ENCODE results near the gene PALLD.
"Not testable (repeated sequence)": the region's sequence is repeated elsewhere in the genome, so short reads cannot be mapped to it uniquely, and the experiment has no call there.

PALLD gene

GRCh38 chr4:168796362-168797106 lies 299.7 kb downstream of the PALLD start:
- H3K27me3 ChIP-seq (ENCODE audit: control insufficient read depth, insufficient read depth, low read length): no peaks in the 10 kb centered on the region
- H3K4me3 ChIP-seq (ENCODE audit: low read depth, low read length): no peak overlapping the region
- no peak overlapping the region for H3K9ac ChIP-seq (ENCODE audit: low read depth, low read length)
- H3K36me3 ChIP-seq (ENCODE audit: control insufficient read depth, insufficient read depth, low read length): no peaks in the 10 kb centered on the region
- H3K4me1 ChIP-seq (ENCODE audit: control insufficient read depth, insufficient read depth, low read length): no peaks in the 10 kb centered on the region
- H3K9me3 ChIP-seq (ENCODE audit: control insufficient read depth, insufficient read depth, low read length): no peaks in the 10 kb centered on the region

- Histone ChIP-seq H3K36me3 (ENCODE audit: control insufficient read depth, insufficient read depth, low read length) (no peaks in the 10 kb centered on the region), H3K27me3 (ENCODE audit: control insufficient read depth, insufficient read depth, low read length) (no peaks in the 10 kb centered on the region), H3K4me1 (ENCODE audit: control insufficient read depth, insufficient read depth, low read length) (no peaks in the 10 kb centered on the region), H3K4me3 (ENCODE audit: low read depth, low read length) (no peak overlapping the region), H3K9me3 (ENCODE audit: control insufficient read depth, insufficient read depth, low read length) (no peaks in the 10 kb centered on the region), H3K9ac (ENCODE audit: low read depth, low read length) (no peak overlapping the region)
These were observed 300.3 kb downstream of the PALLD start for GRCh38 chr4:168797194-168797593.

- H3K9me3 ChIP-seq (ENCODE audit: control insufficient read depth, insufficient read depth, low read length): no peaks in the 10 kb centered on the region
- H3K4me1 ChIP-seq (ENCODE audit: control insufficient read depth, insufficient read depth, low read length): no peaks in the 10 kb centered on the region
- H3K27me3 ChIP-seq (ENCODE audit: control insufficient read depth, insufficient read depth, low read length): no peaks in the 10 kb centered on the region
- H3K9ac ChIP-seq (ENCODE audit: low read depth, low read length): no peak overlapping the region
- no peaks in the 10 kb centered on the region for H3K36me3 ChIP-seq (ENCODE audit: control insufficient read depth, insufficient read depth, low read length)
- no peak overlapping the region for H3K4me3 ChIP-seq (ENCODE audit: low read depth, low read length)
These were observed 301.0 kb downstream of the PALLD start for GRCh38 chr4:168797738-168798375.

GRCh38 chr4:168800926-168801325 lies 304.1 kb downstream of the PALLD start:
- Histone ChIP-seq H3K4me1 (ENCODE audit: control insufficient read depth, insufficient read depth, low read length) (peaks cover 10% of the 10 kb centered on the region), H3K36me3 (ENCODE audit: control insufficient read depth, insufficient read depth, low read length) (no peaks in the 10 kb centered on the region), H3K27me3 (ENCODE audit: control insufficient read depth, insufficient read depth, low read length) (no peaks in the 10 kb centered on the region), H3K9me3 (ENCODE audit: control insufficient read depth, insufficient read depth, low read length) (no peaks in the 10 kb centered on the region), H3K4me3 (ENCODE audit: low read depth, low read length) (no peak overlapping the region), H3K9ac (ENCODE audit: low read depth, low read length) (no peak overlapping the region)

- no peaks in the 10 kb centered on the region for H3K27me3 ChIP-seq (ENCODE audit: control insufficient read depth, insufficient read depth, low read length)
- H3K4me3 ChIP-seq (ENCODE audit: low read depth, low read length): no peak overlapping the region
- H3K9me3 ChIP-seq (ENCODE audit: control insufficient read depth, insufficient read depth, low read length): no peaks in the 10 kb centered on the region
- no peak overlapping the region for H3K9ac ChIP-seq (ENCODE audit: low read depth, low read length)
- no peaks in the 10 kb centered on the region for H3K36me3 ChIP-seq (ENCODE audit: control insufficient read depth, insufficient read depth, low read length)
- peaks cover 10% of the 10 kb centered on the region for H3K4me1 ChIP-seq (ENCODE audit: control insufficient read depth, insufficient read depth, low read length)
These were observed 305.4 kb downstream of the PALLD start for GRCh38 chr4:168802222-168802621.

GRCh38 chr4:168803052-168803451 lies 306.2 kb downstream of the PALLD start:
- H3K9ac ChIP-seq (ENCODE audit: low read depth, low read length); H3K4me3 ChIP-seq (ENCODE audit: low read depth, low read length); H3K27me3 ChIP-seq (ENCODE audit: control insufficient read depth, insufficient read depth, low read length); H3K36me3 ChIP-seq (ENCODE audit: control insufficient read depth, insufficient read depth, low read length); H3K9me3 ChIP-seq (ENCODE audit: control insufficient read depth, insufficient read depth, low read length): not testable (repeated sequence)
- H3K4me1 ChIP-seq (ENCODE audit: control insufficient read depth, insufficient read depth, low read length): peaks cover 10% of the 10 kb centered on the region

GRCh38 chr4:168803732-168804131 lies 306.9 kb downstream of the PALLD start:
- no peak overlapping the region for H3K4me3 ChIP-seq (ENCODE audit: low read depth, low read length)
- no peaks in the 10 kb centered on the region for H3K27me3 ChIP-seq (ENCODE audit: control insufficient read depth, insufficient read depth, low read length)
- H3K9me3 ChIP-seq (ENCODE audit: control insufficient read depth, insufficient read depth, low read length): no peaks in the 10 kb centered on the region
- no peaks in the 10 kb centered on the region for H3K36me3 ChIP-seq (ENCODE audit: control insufficient read depth, insufficient read depth, low read length)
- H3K9ac ChIP-seq (ENCODE audit: low read depth, low read length): no peak overlapping the region
- peaks cover 10% of the 10 kb centered on the region for H3K4me1 ChIP-seq (ENCODE audit: control insufficient read depth, insufficient read depth, low read length)

GRCh38 chr4:168804146-168804545 lies 307.3 kb downstream of the PALLD start:
- Histone ChIP-seq H3K4me1 (ENCODE audit: control insufficient read depth, insufficient read depth, low read length) (peaks cover 10% of the 10 kb centered on the region), H3K9ac (ENCODE audit: low read depth, low read length) (no peak overlapping the region), H3K27me3 (ENCODE audit: control insufficient read depth, insufficient read depth, low read length) (no peaks in the 10 kb centered on the region), H3K4me3 (ENCODE audit: low read depth, low read length) (no peak overlapping the region), H3K36me3 (ENCODE audit: control insufficient read depth, insufficient read depth, low read length) (no peaks in the 10 kb centered on the region), H3K9me3 (ENCODE audit: control insufficient read depth, insufficient read depth, low read length) (no peaks in the 10 kb centered on the region)

GRCh38 chr4:168805341-168805740 lies 308.5 kb downstream of the PALLD start:
- Histone ChIP-seq H3K27me3 (ENCODE audit: control insufficient read depth, insufficient read depth, low read length) (no peaks in the 10 kb centered on the region), H3K9ac (ENCODE audit: low read depth, low read length) (no peak overlapping the region), H3K36me3 (ENCODE audit: control insufficient read depth, insufficient read depth, low read length) (no peaks in the 10 kb centered on the region), H3K4me3 (ENCODE audit: low read depth, low read length) (no peak overlapping the region), H3K4me1 (ENCODE audit: control insufficient read depth, insufficient read depth, low read length) (peaks cover 10% of the 10 kb centered on the region), H3K9me3 (ENCODE audit: control insufficient read depth, insufficient read depth, low read length) (no peaks in the 10 kb centered on the region)

- H3K9ac ChIP-seq (ENCODE audit: low read depth, low read length); H3K9me3 ChIP-seq (ENCODE audit: control insufficient read depth, insufficient read depth, low read length); H3K27me3 ChIP-seq (ENCODE audit: control insufficient read depth, insufficient read depth, low read length); H3K36me3 ChIP-seq (ENCODE audit: control insufficient read depth, insufficient read depth, low read length); H3K4me3 ChIP-seq (ENCODE audit: low read depth, low read length): not testable (repeated sequence)
- H3K4me1 ChIP-seq (ENCODE audit: control insufficient read depth, insufficient read depth, low read length): peaks cover 10% of the 10 kb centered on the region
These were observed 309.4 kb downstream of the PALLD start for GRCh38 chr4:168806247-168806646.

- no peak overlapping the region for H3K4me3 ChIP-seq (ENCODE audit: low read depth, low read length)
- no peak overlapping the region for H3K9ac ChIP-seq (ENCODE audit: low read depth, low read length)
These were observed 314.4 kb downstream of the PALLD start for GRCh38 chr4:168811207-168811606.

More at GRCh38 chr4:168811207-168811606, 314.4 kb downstream of the PALLD start:
- H3K36me3 ChIP-seq (ENCODE audit: control insufficient read depth, insufficient read depth, low read length): no peaks in the 10 kb centered on the region
- no peaks in the 10 kb centered on the region for H3K9me3 ChIP-seq (ENCODE audit: control insufficient read depth, insufficient read depth, low read length)
- no peaks in the 10 kb centered on the region for H3K27me3 ChIP-seq (ENCODE audit: control insufficient read depth, insufficient read depth, low read length)
- H3K4me1 ChIP-seq (ENCODE audit: control insufficient read depth, insufficient read depth, low read length): peaks cover 14% of the 10 kb centered on the region
